ENCODE data around the gene TMEM14C. TPM values are rescaled to one million over a fixed set of nuclear protein-coding genes. Genes with fewer than 3 reads are reported as not detected.

Gene TMEM14C
- total RNA-seq (2022) (116 and 134 TPM in 2 replicates), Bru-seq, nascent RNA (percentile 82 among the genes with signal in this experiment), BruChase-seq, experiment 1, labeled RNA remaining after a 2-hour chase (percentile 83 among the genes with signal in this experiment), BruChase-seq, experiment 2, labeled RNA remaining after a 6-hour chase (percentile 92 among the genes with signal in this experiment)
- long read RNA-seq, transcript TMEM14C-201 (6 exons, 1,113 nt) = major isoform, 129 of 144 reads
- long read RNA-seq, partial matches to known transcripts = 4 of 144 reads
- long read RNA-seq, other reads (novel, unspliced or antisense) = 9 of 144 reads

DNA sequence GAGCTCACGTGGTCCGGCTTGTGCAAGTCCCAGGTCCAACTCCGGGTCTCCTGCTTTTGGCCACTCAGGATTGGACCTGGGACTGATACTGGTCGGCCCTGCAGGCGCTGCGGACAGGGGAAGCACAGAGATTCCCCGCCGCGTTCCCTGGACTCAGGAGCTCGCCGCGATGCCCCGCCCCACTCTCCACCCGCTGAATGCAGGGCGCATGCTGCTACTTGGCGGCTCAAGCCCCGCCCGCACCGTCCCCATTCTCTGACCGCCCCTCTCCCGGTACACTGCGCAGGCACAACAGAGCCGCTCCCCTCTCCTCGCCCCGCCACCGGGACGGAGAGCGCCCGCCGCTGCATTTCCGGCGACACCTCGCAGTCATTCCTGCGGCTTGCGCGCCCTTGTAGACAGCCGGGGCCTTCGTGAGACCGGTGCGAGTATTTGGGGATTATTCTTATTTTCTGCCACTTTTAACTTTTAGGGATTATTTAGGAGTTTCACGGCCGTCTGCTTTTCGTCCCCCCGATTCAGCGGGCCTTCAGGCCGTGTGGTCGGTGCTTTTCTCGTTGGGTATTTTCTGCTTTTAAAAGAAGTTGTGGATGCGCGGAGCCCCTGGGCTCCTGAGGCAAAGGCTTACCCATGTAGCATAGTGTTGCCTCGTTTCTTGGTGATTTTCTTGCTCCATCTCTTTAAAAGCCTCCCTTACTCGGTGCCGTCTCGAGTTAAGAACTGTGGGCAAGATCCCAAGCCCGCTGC lies at the start of gene TMEM14C:
TSS of gene TMEM14C (plus strand) at position 251 of the 747 bp plus-strand sequence. CDS start 1,544 bp downstream, outside the sequence.
- no peaks in the 10 kb centered on the region for H3K27me3 Mint-ChIP-seq (ENCODE audit: insufficient read depth, unreplicated experiment)
- H3K27ac Mint-ChIP-seq (ENCODE audit: unreplicated experiment) = peak within 1 kb of the TSS; percentile 97
- Histone ChIP-seq H3K4me1 (peaks cover 6% of the 10 kb centered on the region), H3K27me3 (replicated peaks; ENCODE audit: control insufficient read depth, insufficient read depth, low read length) (no peaks in the 10 kb centered on the region), H3K9me3 (0 out of 2 replicates have a peak, but pooled peaks cover 5% of the 10 kb centered on the region), H3K4me3 (ENCODE audit: low read depth, low read length) (peak within 1 kb of the TSS; percentile 68), H3K36me3 (ENCODE audit: control insufficient read depth, insufficient read depth, low read length) (peaks cover 3% of the 10 kb centered on the region)
- peaks cover 23% of the 10 kb centered on the region for H3K36me3 Mint-ChIP-seq (ENCODE audit: insufficient read depth, unreplicated experiment)
- peaks cover 15% of the 10 kb centered on the region for H3K4me1 Mint-ChIP-seq (ENCODE audit: low read depth, unreplicated experiment)
- TF ChIP-seq CTCF (IDR thresholded peaks at IDR 0.05; ENCODE audit: insufficient read depth in 1 of 2, low read depth in 1 of 2, low read length in 1 of 2, severe bottlenecking in 1 of 2, unreplicated experiment in 1 of 2) = no peak
- no TSS peak for BruUV-seq (replicated peaks)
- intact Hi-C loops (cut with micrococcal nuclease; ENCODE audit: unreplicated experiment) = loop anchor here (1.0 kb wide), 4 partner anchors 11 to 36 kb away; partner anchors contain the start of gene TMEM14B
- ChIA-PET POLR2A (interaction anchor here (0.6 to 1.8 kb wide), 14 partner anchors 11 to 344 kb away, joined by 3 to 36 read pairs (median 3); partner anchors contain the start of genes C6orf52, GCNT2, PAK1IP1 and TMEM14B), CTCF (interaction anchor here (0.6 to 1.0 kb wide), 4 partner anchors 24 to 202 kb away, joined by 3 to 7 read pairs (median 3); partner anchors contain the start of genes GCNT2, PAK1IP1 and TMEM14B)
- H3K4me3 Mint-ChIP-seq (ENCODE audit: unreplicated experiment) = peak within 1 kb of the TSS; percentile 96
- no peaks in the 10 kb centered on the region for H3K9me3 Mint-ChIP-seq (ENCODE audit: unreplicated experiment)
- DNase-seq = peak; percentile 99

DNA sequence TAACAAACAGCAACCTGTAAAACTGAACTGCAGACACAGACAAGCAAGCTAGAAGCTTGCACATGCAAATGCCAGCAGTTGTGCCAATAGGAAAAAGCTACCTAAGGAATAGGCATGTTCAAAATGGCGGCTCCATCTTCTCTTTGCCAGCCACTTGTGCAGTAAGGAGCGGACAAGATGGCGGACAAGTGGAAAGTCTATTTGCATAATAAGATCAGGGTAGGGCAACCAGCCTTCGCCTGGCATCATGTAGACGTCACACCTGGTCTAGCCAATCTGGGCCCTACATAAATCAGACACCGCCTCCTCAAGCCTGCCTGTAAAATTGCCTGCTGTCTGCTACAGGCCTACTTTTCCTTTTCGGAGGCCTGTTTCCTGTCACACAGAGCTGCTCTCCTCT lies 46.5 kb upstream of the TMEM14C start:
- Histone ChIP-seq H3K27me3 (replicated peaks; ENCODE audit: control insufficient read depth, insufficient read depth, low read length) (no peaks in the 10 kb centered on the region), H3K4me1 (no peaks in the 10 kb centered on the region), H3K36me3 (ENCODE audit: control insufficient read depth, insufficient read depth, low read length) (no peaks in the 10 kb centered on the region), H3K9me3 (no peaks in the 10 kb centered on the region; the same call in 1 of the 2 replicates), H3K4me3 (ENCODE audit: low read depth, low read length) (no peak overlapping the region)
- intact Hi-C loops (cut with micrococcal nuclease; ENCODE audit: unreplicated experiment) = no loop called here
- ChIA-PET POLR2A (no interaction called here), CTCF (no interaction called here)
- Mint-ChIP-seq H3K9me3 (ENCODE audit: unreplicated experiment) (peaks cover 15% of the 10 kb centered on the region), H3K36me3 (ENCODE audit: insufficient read depth, unreplicated experiment) (no peaks in the 10 kb centered on the region), H3K27ac (ENCODE audit: unreplicated experiment) (no peak overlapping the region), H3K4me1 (ENCODE audit: low read depth, unreplicated experiment) (peaks cover 4% of the 10 kb centered on the region), H3K27me3 (ENCODE audit: insufficient read depth, unreplicated experiment) (no peaks in the 10 kb centered on the region), H3K4me3 (ENCODE audit: unreplicated experiment) (no peak overlapping the region)
- DNase-seq = no peak
- no TSS peak for BruUV-seq (replicated peaks)
- no peak for TF ChIP-seq CTCF (IDR thresholded peaks at IDR 0.05; ENCODE audit: insufficient read depth in 1 of 2, low read depth in 1 of 2, low read length in 1 of 2, severe bottlenecking in 1 of 2, unreplicated experiment in 1 of 2)

DNA sequence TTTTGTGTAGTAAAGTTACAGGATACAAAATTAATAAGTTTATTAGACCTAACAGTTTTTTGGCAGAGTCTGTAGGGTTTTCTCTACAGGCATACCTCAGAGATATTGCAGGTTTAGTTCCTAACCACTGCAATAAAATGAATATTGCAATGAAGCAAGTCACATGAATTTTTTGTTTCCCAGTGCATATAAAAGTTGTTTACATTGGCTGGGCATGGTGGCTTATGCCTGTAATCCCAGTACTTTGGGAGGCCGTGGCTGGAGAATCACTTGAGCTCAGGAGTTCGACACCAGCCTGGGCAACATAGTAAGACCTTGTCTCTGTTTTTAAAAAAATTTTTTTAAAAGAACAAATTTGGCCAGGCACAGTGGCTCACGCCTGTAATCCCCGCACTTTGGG lies 44.4 kb upstream of the TMEM14C start:
- intact Hi-C loops (cut with micrococcal nuclease; ENCODE audit: unreplicated experiment) = no loop called here
- POLR2A ChIA-PET = no interaction called here
- Histone ChIP-seq H3K4me3 (ENCODE audit: low read depth, low read length) (no peak overlapping the region), H3K9me3 (no peaks in the 10 kb centered on the region; the same call in 1 of the 2 replicates), H3K27me3 (replicated peaks; ENCODE audit: control insufficient read depth, insufficient read depth, low read length) (no peaks in the 10 kb centered on the region), H3K4me1 (peaks cover 13% of the 10 kb centered on the region), H3K36me3 (ENCODE audit: control insufficient read depth, insufficient read depth, low read length) (no peaks in the 10 kb centered on the region)
- CTCF ChIA-PET = interaction anchor here (0.6 kb wide), 1 partner anchor 155 kb away, joined by 3 read pairs; no protein-coding TSS in a partner anchor
- no peak overlapping the region for H3K4me3 Mint-ChIP-seq (ENCODE audit: unreplicated experiment)
- TF ChIP-seq CTCF (IDR thresholded peaks at IDR 0.05; ENCODE audit: insufficient read depth in 1 of 2, low read depth in 1 of 2, low read length in 1 of 2, severe bottlenecking in 1 of 2, unreplicated experiment in 1 of 2) = no peak
- H3K9me3 Mint-ChIP-seq (ENCODE audit: unreplicated experiment) = peaks cover 19% of the 10 kb centered on the region
- no peak for DNase-seq
- BruUV-seq (replicated peaks) = no TSS peak
- H3K27me3 Mint-ChIP-seq (ENCODE audit: insufficient read depth, unreplicated experiment) = no peaks in the 10 kb centered on the region
- no peaks in the 10 kb centered on the region for H3K36me3 Mint-ChIP-seq (ENCODE audit: insufficient read depth, unreplicated experiment)
- H3K4me1 Mint-ChIP-seq (ENCODE audit: low read depth, unreplicated experiment) = peaks cover 18% of the 10 kb centered on the region
- no peak overlapping the region for H3K27ac Mint-ChIP-seq (ENCODE audit: unreplicated experiment)
